Liver (tissue), 9 donors: Measurements from ENCODE around the gene GRIN2A. TPM values are rescaled to one million over a fixed set of nuclear protein-coding genes. Genes with fewer than 3 reads are reported as not detected.

Experiments used
- DNase-seq: peaks from one replicate; pipeline ENCODE4 v3.0.0-alpha.2; 2017; ENCODE audit warnings: low spot score
- H3K27ac ChIP-seq, 2 donors: one replicate each; pipeline ENCODE4 v1.7.0; 2013; ENCODE audit warnings: inconsistent platforms in 2 of 2, low read length in 2 of 2, control low read depth in 1 of 2, low read depth in 1 of 2, mild to moderate bottlenecking in 1 of 2
- H3K27me3 ChIP-seq, 4 donors: one replicate each; pipeline versions ENCODE4 v1.6.1 to v1.7.0; 2013; ENCODE audit warnings: low read length in 3 of 4, inconsistent platforms in 1 of 4, mild to moderate bottlenecking in 1 of 4, moderate library complexity in 1 of 4; ENCODE audit not compliant: control insufficient read depth in 4 of 4, insufficient read depth in 4 of 4
- H3K36me3 ChIP-seq, 4 donors: one replicate each; pipeline versions ENCODE4 v1.6.1 to v1.7.0; 2013; ENCODE audit warnings: low read length in 3 of 4, mild to moderate bottlenecking in 3 of 4, low read depth in 1 of 4, moderate library complexity in 1 of 4; ENCODE audit not compliant: control insufficient read depth in 4 of 4, insufficient read depth in 3 of 4
- H3K4me1 ChIP-seq, 4 donors: one replicate each; pipeline versions ENCODE4 v1.6.1 to v1.7.0; 2013; ENCODE audit warnings: low read length in 3 of 4, mild to moderate bottlenecking in 3 of 4, moderate library complexity in 1 of 4; ENCODE audit not compliant: control insufficient read depth in 4 of 4, insufficient read depth in 4 of 4
- H3K4me3 ChIP-seq, 3 donors: one replicate each; pipeline versions ENCODE4 v1.6.1 to v1.7.0; 2013; ENCODE audit warnings: low read length in 3 of 3, control low read depth in 1 of 3, low read depth in 1 of 3, mild to moderate bottlenecking in 1 of 3
- H3K9ac ChIP-seq, 2 donors: one replicate each; pipeline ENCODE4 v1.7.0; 2013; ENCODE audit warnings: low read length in 2 of 2, mild to moderate bottlenecking in 2 of 2, moderate library complexity in 2 of 2, control low read depth in 1 of 2, low read depth in 1 of 2
- H3K9me3 ChIP-seq, 4 donors: one replicate each; pipeline versions ENCODE4 v1.6.1 to v1.7.0; 2013; ENCODE audit warnings: low read length in 3 of 4; ENCODE audit not compliant: control insufficient read depth in 4 of 4
- ATF3 ChIP-seq: IDR thresholded peaks from 2 replicates; pipeline ENCODE4 v1.6.1; 2016; ENCODE audit warnings: antibody characterized with exemption
- CTCF ChIP-seq: fragments of 150-350 bp; IDR thresholded peaks from 2 replicates; pipeline ENCODE4 v1.5.1; 2017; ENCODE audit warnings: improper control_type of control experiment, low read depth, low read length; ENCODE audit not compliant: missing input control
- EGR1 ChIP-seq, 2 donors: IDR thresholded peaks; 2 replicates each; pipeline ENCODE4 v1.6.1; 2016 to 2018; ENCODE audit warnings: antibody characterized with exemption in 2 of 2, low read depth in 2 of 2
- FOXA1 ChIP-seq: IDR thresholded peaks from 2 replicates; pipeline ENCODE4 v1.6.1; 2016; ENCODE audit warnings: antibody characterized with exemption
- FOXA2 ChIP-seq: IDR thresholded peaks from 2 replicates; pipeline ENCODE4 v1.6.1; 2016; ENCODE audit warnings: antibody characterized with exemption
- GABPA ChIP-seq, 2 donors: IDR thresholded peaks in 1 of 2; conservative IDR thresholded peaks in 1 of 2; 2 replicates each; pipeline ENCODE4 v1.6.1; 2016; ENCODE audit warnings: antibody characterized with exemption in 2 of 2, mild to moderate bottlenecking in 1 of 2, moderate library complexity in 1 of 2
- HNF4A ChIP-seq, 2 donors: conservative IDR thresholded peaks; 2 replicates each; pipeline ENCODE4 v1.6.1; 2016; ENCODE audit warnings: antibody characterized with exemption in 2 of 2, mild to moderate bottlenecking in 2 of 2
- HNF4G ChIP-seq: IDR thresholded peaks from 2 replicates; pipeline ENCODE4 v1.6.1; 2016; ENCODE audit warnings: antibody characterized with exemption
- JUND ChIP-seq, 2 donors: IDR thresholded peaks; 2 replicates each; pipeline ENCODE4 v1.6.1; 2016; ENCODE audit warnings: antibody characterized with exemption in 2 of 2
- MAX ChIP-seq: IDR thresholded peaks from 2 replicates; pipeline ENCODE4 v1.6.1; 2016; ENCODE audit warnings: antibody characterized with exemption
- NR2F2 ChIP-seq: IDR thresholded peaks from 2 replicates; pipeline ENCODE4 v1.6.1; 2016; ENCODE audit warnings: antibody characterized with exemption
- RAD21 ChIP-seq, 2 donors: IDR thresholded peaks; 2 replicates each; pipeline ENCODE4 v1.6.1; 2016; ENCODE audit warnings: antibody characterized with exemption in 2 of 2, mild to moderate bottlenecking in 2 of 2
- REST ChIP-seq: IDR thresholded peaks from 2 replicates; pipeline ENCODE4 v1.6.1; 2016; ENCODE audit warnings: antibody characterized with exemption, mild to moderate bottlenecking
- RXRA ChIP-seq, 2 donors: IDR thresholded peaks; 2 replicates each; pipeline ENCODE4 v1.6.1; 2017 to 2018; ENCODE audit warnings: antibody characterized with exemption in 2 of 2, mild to moderate bottlenecking in 1 of 2
- SP1 ChIP-seq: IDR thresholded peaks from 2 replicates; pipeline ENCODE4 v1.6.1; 2018; ENCODE audit warnings: antibody characterized with exemption, mild to moderate bottlenecking
- TAF1 ChIP-seq: conservative IDR thresholded peaks from 2 replicates; pipeline ENCODE4 v1.6.1; 2016; ENCODE audit warnings: antibody characterized with exemption, mild to moderate bottlenecking
- YY1 ChIP-seq: IDR thresholded peaks from 2 replicates; pipeline ENCODE4 v1.6.1; 2016; ENCODE audit warnings: antibody characterized with exemption, mild to moderate bottlenecking
- ZBTB33 ChIP-seq: IDR thresholded peaks from 2 replicates; pipeline ENCODE4 v1.6.1; 2016; ENCODE audit warnings: antibody characterized with exemption
- WGBS: extraction: QIAGEN DNeasy Blood & Tissue Kit; methylation state at CpG from one replicate; pipeline ENCODE4 v1.1.7; 2013; 5-methylcytosine and 5-hydroxymethylcytosine counted together
- polyA plus RNA-seq, 2 donors: library from polyadenylated mRNA; stranded (reverse) in 1 of 2; unstranded in 1 of 2; fragments of 200-250 nt in 1 of 2; fragments of >200 nt in 1 of 2; fragmentation: Nextera tagmentation in 1 of 2; extraction: Ambion mirVana in 1 of 2; gene quantifications; one replicate each; pipeline versions ENCODE4 v1.2.1 to v1.2.3, GENCODE V29; 2013 to 2015
- total RNA-seq, 2 donors: library from RNA; depleted of rRNA; stranded (reverse); fragments of >200 nt; gene quantifications; one replicate each; pipeline ENCODE4 v1.2.3, GENCODE V29; 2014
- donor health status: healthy.
- donor health status: healthy.
- donor health status: healthy.
- donor health status: healthy.
- donor health status: healthy.

Gene GRIN2A
- total and polyA plus RNA-seq, 4 donors = under 0.01 to 0.08 (median 0.07) TPM; not detected in 1

GRCh38 chr16:9929313-9929712 lies 252.9 kb downstream of the GRIN2A start:
- DNase-seq = no peak
- H3K9me3 ChIP-seq = no peaks in the 10 kb centered on the region
- H3K4me3 ChIP-seq = no peak overlapping the region
- H3K4me1 ChIP-seq = no peaks in the 10 kb centered on the region
- H3K9ac ChIP-seq = no peak overlapping the region
- no peaks in the 10 kb centered on the region for H3K36me3 ChIP-seq
- no peak overlapping the region for H3K27ac ChIP-seq
- H3K27me3 ChIP-seq = peaks cover 0 to 4% (median 0%) of the 10 kb centered on the region in 4 donors
- no peak for TF ChIP-seq SP1
- no peak for TF ChIP-seq HNF4A (conservative IDR thresholded peaks at IDR 0.05)
- TF ChIP-seq REST = no peak

GRCh38 chr16:9922441-9922840 lies 259.8 kb downstream of the GRIN2A start:
- DNase-seq = no peak
- Histone ChIP-seq H3K9me3 (peaks cover 0 to 2% (median 0%) of the 10 kb centered on the region in 4 donors), H3K27me3 (peaks cover 0 to 4% (median 2%) of the 10 kb centered on the region in 4 donors), H3K27ac (no peak overlapping the region), H3K4me3 (no peak overlapping the region), H3K36me3 (no peaks in the 10 kb centered on the region), H3K4me1 (no peaks in the 10 kb centered on the region), H3K9ac (no peak overlapping the region)
- 52% methylated on average over 4 of the region's 4 CpGs for WGBS
- no peak for TF ChIP-seq FOXA1
- TF ChIP-seq ZBTB33 = no peak
- TF ChIP-seq JUND (IDR thresholded peaks at IDR 0.05) = no peak
- no peak for TF ChIP-seq SP1
- no peak for TF ChIP-seq EGR1 (IDR thresholded peaks at IDR 0.05; ENCODE audit: low read depth in 2 of 2)
- TF ChIP-seq HNF4A (conservative IDR thresholded peaks at IDR 0.05) = no peak
- no peak for TF ChIP-seq RAD21 (IDR thresholded peaks at IDR 0.05)
- TF ChIP-seq FOXA2 = no peak
- no peak for TF ChIP-seq HNF4G
- TF ChIP-seq CTCF = no peak
- TF ChIP-seq MAX = no peak
- TF ChIP-seq ATF3 = no peak
- no peak for TF ChIP-seq GABPA (IDR thresholded peaks at IDR 0.05 in 1 of 2, conservative IDR thresholded peaks at IDR 0.05 in 1 of 2)
- no peak for TF ChIP-seq REST
- TF ChIP-seq NR2F2 = no peak
- no peak for TF ChIP-seq TAF1
- TF ChIP-seq YY1 = no peak
- no peak for TF ChIP-seq RXRA (IDR thresholded peaks at IDR 0.05)
